ENCODE results near the gene SLC39A11.

Gene SLC39A11

GRCh38 chr17:72974605-72975232 is 117.8 kb downstream of the SLC39A11 start:
- DNase-seq: no peak

- DNase-seq: no peak
Observed at GRCh38 chr17:72972263-72972951, 120.1 kb downstream of the SLC39A11 start.

- no peak for DNase-seq
Observed at GRCh38 chr17:72971226-72971880, 121.1 kb downstream of the SLC39A11 start.

GRCh38 chr17:72970797-72971196 is 121.7 kb downstream of the SLC39A11 start:
- DNase-seq: no peak

- no peak for DNase-seq
Observed at GRCh38 chr17:72970246-72970645, 122.2 kb downstream of the SLC39A11 start.

- no peak for DNase-seq
Observed at GRCh38 chr17:72969293-72969906, 123.1 kb downstream of the SLC39A11 start.

- DNase-seq: no peak
Observed at GRCh38 chr17:72968798-72969197, 123.7 kb downstream of the SLC39A11 start.

- DNase-seq: no peak
Observed at GRCh38 chr17:72967977-72968585, 124.4 kb downstream of the SLC39A11 start.

GRCh38 chr17:72967277-72967970 is 125.1 kb downstream of the SLC39A11 start:
- DNase-seq: no peak

- DNase-seq: no peak
Observed at GRCh38 chr17:72962106-72962505, 130.4 kb downstream of the SLC39A11 start.

GRCh38 chr17:72955391-72956140 is 136.9 kb downstream of the SLC39A11 start:
- no peak for DNase-seq

- no peak for DNase-seq
Observed at GRCh38 chr17:72954579-72954978, 137.9 kb downstream of the SLC39A11 start.

- no peak for DNase-seq
Observed at GRCh38 chr17:72953621-72954020, 138.9 kb downstream of the SLC39A11 start.

- no peak for DNase-seq
Observed at GRCh38 chr17:72952641-72953315, 139.7 kb downstream of the SLC39A11 start.

- DNase-seq: no peak
Observed at GRCh38 chr17:72952220-72952619, 140.3 kb downstream of the SLC39A11 start.

- no peak for DNase-seq
Observed at GRCh38 chr17:72950242-72950931, 142.1 kb downstream of the SLC39A11 start.

- no peak for DNase-seq
Observed at GRCh38 chr17:72948115-72948514, 144.4 kb downstream of the SLC39A11 start.

- DNase-seq: no peak
Observed at GRCh38 chr17:72947475-72947874, 145.0 kb downstream of the SLC39A11 start.

GRCh38 chr17:72946696-72947095 is 145.8 kb downstream of the SLC39A11 start:
- no peak for DNase-seq

GRCh38 chr17:72946156-72946555 is 146.3 kb downstream of the SLC39A11 start:
- no peak for DNase-seq

GRCh38 chr17:72945473-72945872 is 147.0 kb downstream of the SLC39A11 start:
- no peak for DNase-seq
